HG02759 (cell line): Measurements from ENCODE around the gene FBXL7.
"Not testable (repeated sequence)": the region's sequence is repeated elsewhere in the genome, so short reads cannot be mapped to it uniquely, and the experiment has no call there.

ENCODE experiments used
- ATAC-seq: cut with Tn5 transposase; IDR thresholded peaks from one replicate; pipeline ENCODE4 v1.9.1; 2021; ENCODE audit warnings: mild to moderate bottlenecking, moderate library complexity; ENCODE audit not compliant: unreplicated experiment

FBXL7 gene

GRCh38 chr5:15852217-15852616 is 352.2 kb downstream of the FBXL7 start:
- no peak for ATAC-seq

DNA sequence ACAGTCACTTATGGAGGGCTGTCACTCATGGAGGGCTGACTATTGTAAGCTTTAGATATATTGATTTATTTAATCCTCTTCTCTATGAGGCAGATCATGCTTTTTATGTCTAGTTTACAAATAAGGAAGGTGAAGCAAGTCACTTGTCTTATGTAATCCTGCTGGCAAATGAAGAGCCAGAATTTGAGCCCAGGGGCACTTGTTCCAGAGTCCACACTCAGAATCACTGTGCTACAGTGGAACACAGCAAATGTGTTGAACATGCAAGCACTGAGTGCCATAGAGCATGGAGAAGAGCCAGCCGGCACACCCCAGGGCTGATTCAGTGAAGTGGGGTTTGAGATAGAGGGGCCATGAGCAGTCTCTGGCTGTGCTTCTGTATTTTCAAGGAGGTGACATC is 353.0 kb downstream of the FBXL7 start:
- ATAC-seq: no peak

GRCh38 chr5:15858326-15858725 is 358.3 kb downstream of the FBXL7 start:
- ATAC-seq: no peak

DNA sequence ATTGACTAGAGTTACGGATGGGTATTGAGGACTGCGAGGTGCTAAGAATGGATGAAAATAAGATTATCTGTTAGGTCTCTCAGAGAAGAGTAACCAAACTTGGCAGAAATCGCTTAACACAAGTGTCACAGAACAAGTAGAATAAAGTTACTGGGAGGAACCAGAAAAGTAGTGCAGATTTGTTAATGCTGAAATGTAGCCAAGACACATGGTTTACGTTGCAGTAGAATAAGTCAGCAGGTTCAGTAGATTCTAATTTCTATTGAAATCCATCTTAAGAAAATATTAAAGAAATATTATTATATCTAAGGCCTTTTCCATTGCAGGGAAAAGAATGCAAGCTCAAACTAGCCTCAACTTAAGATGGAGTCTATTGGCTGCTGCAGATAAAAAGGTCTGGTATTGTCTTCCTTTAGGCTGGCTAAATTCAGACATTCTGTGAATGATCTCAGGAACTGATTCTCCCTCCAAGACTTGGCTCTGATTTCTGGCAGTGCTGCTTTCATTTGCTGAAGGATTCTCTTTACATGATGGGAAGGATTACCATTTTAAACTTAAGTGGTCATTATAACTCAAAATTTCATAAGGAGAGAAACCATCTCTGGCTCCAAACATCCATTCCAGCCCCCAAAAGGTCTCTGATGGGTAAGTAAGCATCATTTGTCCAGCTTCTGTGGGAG is 364.7 kb downstream of the FBXL7 start:
- ATAC-seq: no peak

GRCh38 chr5:15872259-15872658 is 372.3 kb downstream of the FBXL7 start:
- ATAC-seq: not testable (repeated sequence)

DNA sequence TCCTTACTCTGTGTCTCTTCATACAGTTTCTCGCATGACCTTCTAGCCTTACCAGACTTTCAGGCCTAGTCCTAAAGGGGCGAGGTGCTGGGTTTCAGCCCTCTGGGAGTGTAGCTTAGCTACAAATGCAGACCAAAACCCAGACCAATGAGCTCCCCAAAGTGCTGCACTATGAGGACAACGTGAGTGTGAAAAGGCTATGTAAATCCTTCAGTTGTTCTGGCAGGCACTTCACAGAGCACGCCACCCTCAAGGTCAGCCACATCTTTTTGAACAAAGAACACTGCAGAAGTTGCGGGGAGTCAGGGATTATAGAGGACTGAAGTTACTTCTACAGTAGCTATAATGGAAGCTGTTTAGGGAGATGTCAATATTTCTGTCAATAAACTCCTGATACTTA is 377.9 kb downstream of the FBXL7 start:
- no peak for ATAC-seq

DNA sequence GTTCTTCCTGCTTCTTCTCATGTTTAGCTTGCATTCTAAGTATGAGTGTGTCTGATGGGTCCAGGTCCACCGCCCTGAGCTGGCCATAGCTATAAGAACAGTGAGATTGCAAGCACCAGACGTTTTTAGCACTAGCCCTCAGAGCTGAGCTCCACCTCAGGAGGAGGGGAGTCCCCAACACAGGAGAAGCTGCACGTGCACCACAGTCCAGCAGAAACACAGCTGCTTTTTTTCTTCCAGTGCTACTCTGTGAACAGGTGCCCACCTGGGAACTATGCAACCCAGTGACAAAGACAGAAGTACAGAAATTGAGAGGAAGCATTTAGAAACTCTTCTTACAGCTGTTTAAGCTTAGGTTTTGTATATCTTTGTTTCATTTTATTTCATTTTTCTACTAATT is 380.2 kb downstream of the FBXL7 start:
- no peak for ATAC-seq

- ATAC-seq: no peak
Measured at GRCh38 chr5:15885156-15885555, 385.2 kb downstream of the FBXL7 start.

GRCh38 chr5:15886156-15886555 is 386.2 kb downstream of the FBXL7 start:
- no peak for ATAC-seq

DNA sequence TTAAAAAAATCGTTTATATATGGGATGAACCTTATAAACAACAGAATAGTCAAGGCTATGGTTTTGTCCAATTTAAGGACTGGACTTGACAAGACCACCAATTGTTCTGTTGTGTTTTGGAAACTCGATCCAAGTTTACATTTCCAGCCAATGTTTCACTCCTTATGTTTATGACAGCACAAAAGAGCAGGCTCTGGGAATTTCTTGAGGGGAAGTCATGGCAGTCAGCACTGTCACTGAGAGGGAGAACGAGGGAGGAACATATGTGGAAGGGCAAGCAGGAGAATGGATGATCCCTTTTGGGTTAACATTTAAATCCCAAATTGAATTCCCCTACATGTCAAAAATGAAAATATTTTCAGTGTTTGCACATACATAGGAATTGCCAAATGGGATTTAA is 387.1 kb downstream of the FBXL7 start:
- no peak for ATAC-seq

GRCh38 chr5:15889001-15889400 is 389.0 kb downstream of the FBXL7 start:
- ATAC-seq: no peak

- ATAC-seq: no peak
Measured at GRCh38 chr5:15893866-15894265, 393.9 kb downstream of the FBXL7 start.

DNA sequence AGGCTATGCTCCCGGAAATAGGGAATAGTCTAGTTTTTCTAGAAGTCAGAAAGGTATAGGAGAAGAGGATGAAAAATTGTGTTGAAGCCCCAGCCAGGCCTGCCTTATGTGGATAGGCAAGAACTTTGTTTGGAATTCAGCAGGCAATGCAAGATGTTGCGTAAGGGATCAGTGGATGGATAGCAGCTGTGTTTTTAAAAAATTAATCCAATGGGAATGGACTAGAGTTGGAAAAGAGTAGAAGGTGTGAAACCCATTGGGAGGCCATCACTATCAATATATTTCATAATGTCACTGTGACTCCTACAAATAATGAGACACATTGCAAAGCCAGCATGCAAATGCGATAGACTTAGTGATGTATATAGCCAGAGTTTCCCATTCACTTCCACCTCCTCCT is 397.7 kb downstream of the FBXL7 start:
- ATAC-seq: no peak

GRCh38 chr5:15898641-15899040 is 398.7 kb downstream of the FBXL7 start:
- no peak for ATAC-seq

DNA sequence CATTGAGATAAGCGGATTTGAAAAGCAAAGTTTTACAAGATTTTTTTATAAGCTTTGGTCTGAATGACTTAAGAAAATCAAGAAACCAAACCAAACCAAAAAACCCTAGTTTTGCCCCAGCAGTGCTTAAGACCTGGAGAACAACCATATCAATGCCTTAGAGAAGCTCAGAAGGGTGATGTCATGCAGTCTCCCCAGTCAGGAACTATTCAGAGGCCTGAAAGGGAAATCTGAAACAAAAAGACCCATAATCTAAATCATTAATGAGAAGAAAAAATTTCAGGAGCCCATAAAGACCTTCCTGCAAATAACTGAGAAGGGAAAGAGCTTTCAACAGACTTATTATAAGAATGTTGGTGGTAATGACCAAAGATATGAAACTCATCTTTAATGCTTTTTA is 399.5 kb downstream of the FBXL7 start:
- ATAC-seq: no peak

- ATAC-seq: no peak
Measured at GRCh38 chr5:15901151-15901550, 401.2 kb downstream of the FBXL7 start.

- no peak for ATAC-seq
Measured at GRCh38 chr5:15902066-15902465, 402.1 kb downstream of the FBXL7 start.

- no peak for ATAC-seq
Measured at GRCh38 chr5:15904899-15905830, 405.2 kb downstream of the FBXL7 start.

DNA sequence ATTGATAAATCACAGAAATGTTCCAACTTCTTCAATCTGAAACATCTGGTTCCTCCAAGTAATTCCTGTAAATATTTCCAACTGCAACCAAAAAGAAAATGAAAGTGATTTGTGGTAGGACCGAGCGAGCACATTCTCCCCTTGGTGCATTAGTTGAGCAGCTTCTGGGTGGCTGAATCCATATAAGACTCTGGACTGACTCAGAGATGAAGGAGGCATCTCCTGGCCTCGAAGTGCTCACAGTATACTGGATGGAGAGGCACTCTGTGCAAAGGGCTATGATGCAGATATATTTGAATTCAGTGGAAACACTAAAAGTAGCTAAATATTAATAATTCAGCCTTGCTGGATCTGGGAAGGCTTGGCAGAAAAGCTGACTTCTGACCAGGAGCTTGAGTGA is 414.7 kb downstream of the FBXL7 start:
- no peak for ATAC-seq

DNA sequence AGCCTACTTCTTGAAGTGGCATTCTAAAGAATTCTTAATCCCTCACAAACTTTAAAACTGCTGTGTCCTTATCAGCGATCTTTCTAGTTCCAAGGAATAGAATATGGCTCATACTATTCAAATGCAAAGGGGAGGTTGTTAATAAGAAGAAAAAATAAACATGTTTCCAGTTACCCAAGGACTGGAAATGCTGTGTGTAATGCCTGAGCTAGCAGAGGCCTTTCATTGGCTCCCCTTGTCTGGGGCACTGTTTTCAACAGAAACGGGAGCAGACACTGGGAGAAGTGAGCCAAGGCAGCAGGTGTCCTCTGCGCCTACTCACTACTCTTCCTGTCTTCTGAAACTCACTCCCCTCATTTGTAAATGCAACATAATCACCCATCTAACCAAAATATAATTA is 426.6 kb downstream of the FBXL7 start:
- no peak for ATAC-seq

DNA sequence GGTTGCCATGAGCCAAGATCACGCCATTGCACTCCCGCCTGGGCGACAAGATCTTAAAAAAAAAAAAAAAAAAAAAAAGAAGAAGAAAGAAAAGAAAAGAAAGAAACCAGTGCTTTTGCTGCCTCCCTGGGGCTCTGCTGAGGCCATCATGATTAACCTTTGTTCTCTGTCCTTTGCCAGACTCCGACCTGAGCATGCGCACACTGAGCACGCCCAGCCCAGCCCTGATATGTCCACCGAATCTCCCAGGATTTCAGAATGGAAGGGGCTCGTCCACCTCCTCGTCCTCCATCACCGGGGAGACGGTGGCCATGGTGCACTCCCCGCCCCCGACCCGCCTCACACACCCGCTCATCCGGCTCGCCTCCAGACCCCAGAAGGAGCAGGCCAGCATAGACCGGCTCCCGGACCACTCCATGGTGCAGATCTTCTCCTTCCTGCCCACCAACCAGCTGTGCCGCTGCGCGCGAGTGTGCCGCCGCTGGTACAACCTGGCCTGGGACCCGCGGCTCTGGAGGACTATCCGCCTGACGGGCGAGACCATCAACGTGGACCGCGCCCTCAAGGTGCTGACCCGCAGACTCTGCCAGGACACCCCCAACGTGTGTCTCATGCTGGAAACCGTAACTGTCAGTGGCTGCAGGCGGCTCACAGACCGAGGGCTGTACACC is 427.9 kb downstream of the FBXL7 start:
- ATAC-seq: no peak
